AG04449 (cell line): Measurements from ENCODE around the gene MFRP.

Experiments used
- CTCF ChIA-PET: fragments of 350-600 bp; formaldehyde crosslinking; extraction: SDS; loops from one replicate; lab custom pipeline; 2021; ENCODE audit warnings: antibody characterized with exemption; lab: Yijun Ruan, JAX
- POLR2A ChIA-PET: fragments of 400-600, 350-600 bp; formaldehyde crosslinking; extraction: SDS; loops from one replicate; lab custom pipeline; 2020; ENCODE audit warnings: antibody characterized with exemption, inconsistent platforms; lab: Yijun Ruan, JAX
- DNase-seq: peaks from one replicate; pipeline ENCODE4 v3.0.0-alpha.2; 2010; ENCODE audit warnings: low read depth, low spot score
- H3K4me3 ChIP-seq: 2 replicates; pipeline ENCODE4 v1.5.1; 2011; ENCODE audit warnings: low read depth, mild to moderate bottlenecking, control low read depth, low read length
- CTCF ChIP-seq: IDR thresholded peaks from one replicate; pipeline ENCODE4 v1.5.1; 2011; ENCODE audit warnings: mild to moderate bottlenecking, moderate library complexity, low read length, control low read depth, inconsistent platforms; ENCODE audit not compliant: insufficient read depth; ENCODE audit errors: missing control alignments

MFRP gene

GRCh38 chr11:119352857-119353260 lies 6.4 kb upstream of the MFRP start:
- DNase-seq: no peak
- ChIA-PET CTCF (interaction anchor here (0.6 to 7.6 kb wide), 10 partner anchors 9 to 124 kb away, joined by 3 to 123 read pairs (median 10); partner anchors contain the start of genes C1QTNF5 and USP2), POLR2A (no interaction called here)
- no peak for TF ChIP-seq CTCF
- no peak overlapping the region for H3K4me3 ChIP-seq

- POLR2A ChIA-PET: no interaction called here
- TF ChIP-seq CTCF: no peak
- CTCF ChIA-PET: interaction anchor here (1.4 to 7.6 kb wide), 3 partner anchors 12 to 126 kb away, joined by 7 to 123 read pairs (median 10); partner anchors contain the start of gene C1QTNF5
- no peak overlapping the region for H3K4me3 ChIP-seq
- no peak for DNase-seq
Observed at GRCh38 chr11:119351232-119351631, 4.7 kb upstream of the MFRP start.

GRCh38 chr11:119350302-119350701 lies 3.8 kb upstream of the MFRP start:
- POLR2A ChIA-PET: no interaction called here
- DNase-seq: no peak
- CTCF ChIA-PET: interaction anchor here (1.4 to 7.6 kb wide), 2 partner anchors 11 to 25 kb away, joined by 7 to 123 read pairs; partner anchors contain the start of gene C1QTNF5
- TF ChIP-seq CTCF: no peak
- H3K4me3 ChIP-seq: no peak overlapping the region

- TF ChIP-seq CTCF: no peak
- POLR2A ChIA-PET: no interaction called here
- H3K4me3 ChIP-seq: no peak overlapping the region
- DNase-seq: no peak
- CTCF ChIA-PET: interaction anchor here (1.2 to 14.1 kb wide), 8 partner anchors 9 to 142 kb away, joined by 4 to 358 read pairs (median 12); partner anchors contain the start of genes C1QTNF5, CBL and USP2
Observed at GRCh38 chr11:119347940-119348605, 1.6 kb upstream of the MFRP start.

- POLR2A ChIA-PET: no interaction called here
- CTCF ChIA-PET: interaction anchor here (1.3 to 14.1 kb wide), 7 partner anchors 8 to 128 kb away, joined by 7 to 358 read pairs (median 14); partner anchors contain the start of genes C1QTNF5 and USP2
- no peak for DNase-seq
- H3K4me3 ChIP-seq: no peak overlapping the region
- TF ChIP-seq CTCF: no peak
Observed at GRCh38 chr11:119347242-119347641, 737 bp upstream of the MFRP start.

GRCh38 chr11:119345685-119346084 lies 820 bp downstream of the MFRP start:
- H3K4me3 ChIP-seq: no peak overlapping the region
- CTCF ChIA-PET: interaction anchor here (0.6 to 14.1 kb wide), 7 partner anchors 11 to 1232 kb away, joined by 3 to 358 read pairs (median 7); partner anchors contain the start of gene USP2
- DNase-seq: no peak
- no peak for TF ChIP-seq CTCF
- POLR2A ChIA-PET: no interaction called here
